Measurements from ENCODE around the gene BUD23.

GRCh38 chr7:73718438-73718881 is 35.1 kb downstream of the BUD23 start:
- TF ChIP-seq, protein P1, sequence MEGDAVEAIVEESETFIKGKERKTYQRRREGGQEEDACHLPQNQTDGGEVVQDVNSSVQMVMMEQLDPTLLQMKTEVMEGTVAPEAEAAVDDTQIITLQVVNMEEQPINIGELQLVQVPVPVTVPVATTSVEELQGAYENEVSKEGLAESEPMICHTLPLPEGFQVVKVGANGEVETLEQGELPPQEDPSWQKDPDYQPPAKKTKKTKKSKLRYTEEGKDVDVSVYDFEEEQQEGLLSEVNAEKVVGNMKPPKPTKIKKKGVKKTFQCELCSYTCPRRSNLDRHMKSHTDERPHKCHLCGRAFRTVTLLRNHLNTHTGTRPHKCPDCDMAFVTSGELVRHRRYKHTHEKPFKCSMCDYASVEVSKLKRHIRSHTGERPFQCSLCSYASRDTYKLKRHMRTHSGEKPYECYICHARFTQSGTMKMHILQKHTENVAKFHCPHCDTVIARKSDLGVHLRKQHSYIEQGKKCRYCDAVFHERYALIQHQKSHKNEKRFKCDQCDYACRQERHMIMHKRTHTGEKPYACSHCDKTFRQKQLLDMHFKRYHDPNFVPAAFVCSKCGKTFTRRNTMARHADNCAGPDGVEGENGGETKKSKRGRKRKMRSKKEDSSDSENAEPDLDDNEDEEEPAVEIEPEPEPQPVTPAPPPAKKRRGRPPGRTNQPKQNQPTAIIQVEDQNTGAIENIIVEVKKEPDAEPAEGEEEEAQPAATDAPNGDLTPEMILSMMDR (IDR thresholded peaks at IDR 0.05 in 2 of 3, conservative IDR thresholded peaks at IDR 0.05 in 1 of 3; ENCODE audit: borderline replicate concordance in 1 of 3, insufficient read depth in 1 of 3, low read depth in 2 of 3, low read length in 2 of 3): no peak
- TF ChIP-seq POLR2A (IDR thresholded peaks at IDR 0.05; ENCODE audit: borderline replicate concordance, extremely low read depth, insufficient read depth, insufficient read length) (no peak), RAD21 (IDR thresholded peaks at IDR 0.05; ENCODE audit: low read depth) (no peak), JUND (IDR thresholded peaks at IDR 0.05) (no peak), EZH2 (IDR thresholded peaks at IDR 0.05) (no peak), SIN3A (IDR thresholded peaks at IDR 0.05; ENCODE audit: low read depth) (no peak)
